A172 (cell line): ENCODE results near the gene GXYLT2. TPM values are rescaled to one million over a fixed set of nuclear protein-coding genes. Genes with fewer than 3 reads are reported as not detected.

ENCODE experiments used
- DNase-seq: peaks from one replicate; pipeline ENCODE4 v3.0.0-alpha.2; 2015; ENCODE audit warnings: low spot score
- total RNA-seq: library from RNA; depleted of rRNA; stranded (reverse); fragments of >200 nt; shearing (Covaris generic); gene quantifications from 2 replicates; pipeline ENCODE4 v1.2.3, GENCODE V29; 2014

GXYLT2 gene
- total RNA-seq, 1 experiment from 2014 or later: 6.6 TPM

GRCh38 chr3:72932416-72932815 lies 44.6 kb downstream of the GXYLT2 start:
- no peak for DNase-seq

- peak; percentile 47 for DNase-seq
Observed at GRCh38 chr3:72938471-72939265, 50.8 kb downstream of the GXYLT2 start.

- DNase-seq: no peak
Observed at GRCh38 chr3:72941245-72941644, 53.4 kb downstream of the GXYLT2 start.

GRCh38 chr3:72942427-72942826 lies 54.6 kb downstream of the GXYLT2 start:
- DNase-seq: no peak

GRCh38 chr3:72944696-72945095 lies 56.9 kb downstream of the GXYLT2 start:
- DNase-seq: no peak

GRCh38 chr3:72947715-72948490 lies 60.1 kb downstream of the GXYLT2 start:
- no peak for DNase-seq

- DNase-seq: no peak
Observed at GRCh38 chr3:72949016-72949415, 61.2 kb downstream of the GXYLT2 start.

GRCh38 chr3:72950372-72950771 lies 62.5 kb downstream of the GXYLT2 start:
- no peak for DNase-seq

GRCh38 chr3:72950801-72951200 lies 63.0 kb downstream of the GXYLT2 start:
- DNase-seq: no peak

- no peak for DNase-seq
Observed at GRCh38 chr3:72951259-72951722, 63.4 kb downstream of the GXYLT2 start.

- DNase-seq: peak; percentile 37
Observed at GRCh38 chr3:72953325-72953956, 65.6 kb downstream of the GXYLT2 start.

- no peak for DNase-seq
Observed at GRCh38 chr3:72957297-72957696, 69.5 kb downstream of the GXYLT2 start.

GRCh38 chr3:72959336-72959735 lies 71.5 kb downstream of the GXYLT2 start:
- no peak for DNase-seq

GRCh38 chr3:72960812-72961518 lies 73.1 kb downstream of the GXYLT2 start:
- no peak for DNase-seq

- no peak for DNase-seq
Observed at GRCh38 chr3:72961752-72962151, 73.9 kb downstream of the GXYLT2 start.

GRCh38 chr3:72962317-72962716 lies 74.5 kb downstream of the GXYLT2 start:
- no peak for DNase-seq

GRCh38 chr3:72964633-72965032 lies 76.8 kb downstream of the GXYLT2 start:
- DNase-seq: no peak

- no peak for DNase-seq
Observed at GRCh38 chr3:72968266-72968664, 80.4 kb downstream of the GXYLT2 start.

- DNase-seq: no peak
Observed at GRCh38 chr3:72969766-72970165, 81.9 kb downstream of the GXYLT2 start.

GRCh38 chr3:72970942-72971341 lies 83.1 kb downstream of the GXYLT2 start:
- DNase-seq: no peak

- no peak for DNase-seq
Observed at GRCh38 chr3:72972706-72973030, 84.8 kb downstream of the GXYLT2 start.
